ENCODE measurements around the gene MAPK8IP2. TPM values are rescaled to one million over a fixed set of nuclear protein-coding genes. Genes with fewer than 3 reads are reported as not detected.
A peak's percentile ranks its signal among the peaks of the same experiment; 100 is the strongest.

The MAPK8IP2 gene
- total and polyA plus RNA-seq, 2 of the 13 experiments (the other 11 are each of a cell fraction or from before 2014, with no cell fraction given): 1.3 to 2.6 TPM

DNA sequence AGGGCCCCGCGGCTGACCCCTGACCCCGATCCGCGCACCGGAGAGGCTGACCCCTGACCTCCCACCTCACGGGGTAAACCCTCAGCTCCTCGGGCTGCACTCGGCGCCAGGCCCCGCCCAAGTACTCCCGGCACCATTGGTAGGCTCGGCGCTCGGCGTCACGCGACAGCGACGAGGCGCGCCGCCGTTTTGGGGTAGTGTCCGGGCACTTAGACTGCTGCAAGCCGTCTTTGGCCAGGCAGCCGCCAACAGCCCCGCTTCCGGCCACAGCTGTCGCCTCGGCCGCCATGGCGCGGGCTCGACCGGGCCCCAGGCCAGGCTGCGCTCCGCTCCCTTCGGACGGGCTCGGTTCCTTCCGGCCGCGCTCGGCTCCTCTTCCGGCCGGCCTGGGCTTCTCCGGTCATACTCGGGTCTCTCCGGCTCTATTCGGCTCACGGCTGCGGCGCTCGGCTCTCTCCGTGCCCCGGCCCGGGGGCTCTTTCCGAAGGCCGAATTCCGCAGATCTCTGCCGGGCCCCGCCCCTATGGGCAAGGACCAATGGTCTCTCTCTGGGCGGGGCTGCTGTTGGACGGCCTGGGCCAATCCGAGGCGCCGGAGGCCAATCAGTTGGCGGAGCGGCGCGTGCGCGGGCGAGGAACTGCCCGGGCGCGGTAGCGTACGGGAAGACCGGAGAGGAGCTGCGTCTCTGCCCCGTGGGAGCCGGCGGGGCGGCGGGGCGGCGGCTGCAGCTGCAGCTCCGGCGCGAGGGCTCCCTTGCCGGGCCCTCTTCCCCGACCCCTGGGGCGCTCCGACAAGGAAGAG is 17.9 kb upstream of the MAPK8IP2 start, which contains the start of gene CHKB (continued):
- TF ChIP-seq EEA1 (CRISPR knock-in tag; IDR thresholded peaks at IDR 0.05; ENCODE audit: borderline replicate concordance) (no peak), CBFB (CRISPR knock-in tag; IDR thresholded peaks at IDR 0.05) (no peak), CCAR2 (optimal IDR thresholded peaks at IDR 0.05; ENCODE audit: low read depth, low read length) (no peak), KLF6 (CRISPR knock-in tag; IDR thresholded peaks at IDR 0.05) (no peak; the same call in 1 of the 2 replicates), ETV5 (CRISPR knock-in tag; IDR thresholded peaks at IDR 0.05; ENCODE audit: borderline replicate concordance) (peak; percentile 85), ZNF713 (CRISPR knock-in tag; IDR thresholded peaks at IDR 0.05) (0 out of 2 replicates have a peak, but pooled peaks have one; percentile 56), ARHGAP35 (CRISPR knock-in tag; IDR thresholded peaks at IDR 0.05; ENCODE audit: borderline replicate concordance) (no peak), MXI1 (IDR thresholded peaks at IDR 0.05; ENCODE audit: borderline replicate concordance, low read depth, low read length) (peak; percentile 62; the same call in 1 of the 3 replicates)
- TF ChIP-seq, protein P1, sequence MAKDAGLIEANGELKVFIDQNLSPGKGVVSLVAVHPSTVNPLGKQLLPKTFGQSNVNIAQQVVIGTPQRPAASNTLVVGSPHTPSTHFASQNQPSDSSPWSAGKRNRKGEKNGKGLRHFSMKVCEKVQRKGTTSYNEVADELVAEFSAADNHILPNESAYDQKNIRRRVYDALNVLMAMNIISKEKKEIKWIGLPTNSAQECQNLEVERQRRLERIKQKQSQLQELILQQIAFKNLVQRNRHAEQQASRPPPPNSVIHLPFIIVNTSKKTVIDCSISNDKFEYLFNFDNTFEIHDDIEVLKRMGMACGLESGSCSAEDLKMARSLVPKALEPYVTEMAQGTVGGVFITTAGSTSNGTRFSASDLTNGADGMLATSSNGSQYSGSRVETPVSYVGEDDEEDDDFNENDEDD (CRISPR knock-in tag; IDR thresholded peaks at IDR 0.05; ENCODE audit: borderline replicate concordance): peak; percentile 40; the same call in 1 of the 2 replicates
- TF ChIP-seq, protein P2, sequence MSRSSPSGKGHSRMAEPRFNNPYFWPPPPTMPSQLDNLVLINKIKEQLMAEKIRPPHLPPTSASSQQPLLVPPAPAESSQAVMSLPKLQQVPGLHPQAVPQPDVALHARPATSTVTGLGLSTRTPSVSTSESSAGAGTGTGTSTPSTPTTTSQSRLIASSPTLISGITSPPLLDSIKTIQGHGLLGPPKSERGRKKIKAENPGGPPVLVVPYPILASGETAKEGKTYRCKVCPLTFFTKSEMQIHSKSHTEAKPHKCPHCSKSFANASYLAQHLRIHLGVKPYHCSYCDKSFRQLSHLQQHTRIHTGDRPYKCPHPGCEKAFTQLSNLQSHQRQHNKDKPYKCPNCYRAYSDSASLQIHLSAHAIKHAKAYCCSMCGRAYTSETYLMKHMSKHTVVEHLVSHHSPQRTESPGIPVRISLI (CRISPR knock-in tag; IDR thresholded peaks at IDR 0.05; ENCODE audit: borderline replicate concordance): no peak
- TF ChIP-seq, protein P3, sequence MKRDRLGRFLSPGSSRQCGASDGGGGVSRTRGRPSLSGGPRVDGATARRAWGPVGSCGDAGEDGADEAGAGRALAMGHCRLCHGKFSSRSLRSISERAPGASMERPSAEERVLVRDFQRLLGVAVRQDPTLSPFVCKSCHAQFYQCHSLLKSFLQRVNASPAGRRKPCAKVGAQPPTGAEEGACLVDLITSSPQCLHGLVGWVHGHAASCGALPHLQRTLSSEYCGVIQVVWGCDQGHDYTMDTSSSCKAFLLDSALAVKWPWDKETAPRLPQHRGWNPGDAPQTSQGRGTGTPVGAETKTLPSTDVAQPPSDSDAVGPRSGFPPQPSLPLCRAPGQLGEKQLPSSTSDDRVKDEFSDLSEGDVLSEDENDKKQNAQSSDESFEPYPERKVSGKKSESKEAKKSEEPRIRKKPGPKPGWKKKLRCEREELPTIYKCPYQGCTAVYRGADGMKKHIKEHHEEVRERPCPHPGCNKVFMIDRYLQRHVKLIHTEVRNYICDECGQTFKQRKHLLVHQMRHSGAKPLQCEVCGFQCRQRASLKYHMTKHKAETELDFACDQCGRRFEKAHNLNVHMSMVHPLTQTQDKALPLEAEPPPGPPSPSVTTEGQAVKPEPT (CRISPR knock-in tag; IDR thresholded peaks at IDR 0.05; ENCODE audit: low read depth): no peak; the same call in 1 of the 2 replicates
- TF ChIP-seq, protein P4, sequence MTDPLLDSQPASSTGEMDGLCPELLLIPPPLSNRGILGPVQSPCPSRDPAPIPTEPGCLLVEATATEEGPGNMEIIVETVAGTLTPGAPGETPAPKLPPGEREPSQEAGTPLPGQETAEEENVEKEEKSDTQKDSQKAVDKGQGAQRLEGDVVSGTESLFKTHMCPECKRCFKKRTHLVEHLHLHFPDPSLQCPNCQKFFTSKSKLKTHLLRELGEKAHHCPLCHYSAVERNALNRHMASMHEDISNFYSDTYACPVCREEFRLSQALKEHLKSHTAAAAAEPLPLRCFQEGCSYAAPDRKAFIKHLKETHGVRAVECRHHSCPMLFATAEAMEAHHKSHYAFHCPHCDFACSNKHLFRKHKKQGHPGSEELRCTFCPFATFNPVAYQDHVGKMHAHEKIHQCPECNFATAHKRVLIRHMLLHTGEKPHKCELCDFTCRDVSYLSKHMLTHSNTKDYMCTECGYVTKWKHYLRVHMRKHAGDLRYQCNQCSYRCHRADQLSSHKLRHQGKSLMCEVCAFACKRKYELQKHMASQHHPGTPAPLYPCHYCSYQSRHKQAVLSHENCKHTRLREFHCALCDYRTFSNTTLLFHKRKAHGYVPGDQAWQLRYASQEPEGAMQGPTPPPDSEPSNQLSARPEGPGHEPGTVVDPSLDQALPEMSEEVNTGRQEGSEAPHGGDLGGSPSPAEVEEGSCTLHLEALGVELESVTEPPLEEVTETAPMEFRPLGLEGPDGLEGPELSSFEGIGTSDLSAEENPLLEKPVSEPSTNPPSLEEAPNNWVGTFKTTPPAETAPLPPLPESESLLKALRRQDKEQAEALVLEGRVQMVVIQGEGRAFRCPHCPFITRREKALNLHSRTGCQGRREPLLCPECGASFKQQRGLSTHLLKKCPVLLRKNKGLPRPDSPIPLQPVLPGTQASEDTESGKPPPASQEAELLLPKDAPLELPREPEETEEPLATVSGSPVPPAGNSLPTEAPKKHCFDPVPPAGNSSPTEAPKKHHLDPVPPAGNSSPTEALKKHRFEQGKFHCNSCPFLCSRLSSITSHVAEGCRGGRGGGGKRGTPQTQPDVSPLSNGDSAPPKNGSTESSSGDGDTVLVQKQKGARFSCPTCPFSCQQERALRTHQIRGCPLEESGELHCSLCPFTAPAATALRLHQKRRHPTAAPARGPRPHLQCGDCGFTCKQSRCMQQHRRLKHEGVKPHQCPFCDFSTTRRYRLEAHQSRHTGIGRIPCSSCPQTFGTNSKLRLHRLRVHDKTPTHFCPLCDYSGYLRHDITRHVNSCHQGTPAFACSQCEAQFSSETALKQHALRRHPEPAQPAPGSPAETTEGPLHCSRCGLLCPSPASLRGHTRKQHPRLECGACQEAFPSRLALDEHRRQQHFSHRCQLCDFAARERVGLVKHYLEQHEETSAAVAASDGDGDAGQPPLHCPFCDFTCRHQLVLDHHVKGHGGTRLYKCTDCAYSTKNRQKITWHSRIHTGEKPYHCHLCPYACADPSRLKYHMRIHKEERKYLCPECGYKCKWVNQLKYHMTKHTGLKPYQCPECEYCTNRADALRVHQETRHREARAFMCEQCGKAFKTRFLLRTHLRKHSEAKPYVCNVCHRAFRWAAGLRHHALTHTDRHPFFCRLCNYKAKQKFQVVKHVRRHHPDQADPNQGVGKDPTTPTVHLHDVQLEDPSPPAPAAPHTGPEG (CRISPR knock-in tag; IDR thresholded peaks at IDR 0.05): peak; percentile 12; the same call in 1 of the 2 replicates
